Endothelial cell (in vitro differentiated cells): ENCODE measurements around the gene RHOBTB1. TPM values are rescaled to one million over a fixed set of nuclear protein-coding genes. Genes with fewer than 3 reads are reported as not detected.

ENCODE experiments used
- DNase-seq: peaks from one replicate; pipeline ENCODE4 v3.0.0; 2021; ENCODE audit warnings: low spot score
- H3K27ac Mint-ChIP-seq: one replicate; pipeline ENCODE4 v1.8.0; 2021; ENCODE audit warnings: mixed read lengths, inconsistent platforms; ENCODE audit not compliant: unreplicated experiment
- H3K27me3 Mint-ChIP-seq: one replicate; pipeline ENCODE4 v1.8.0; 2021; ENCODE audit warnings: mild to moderate bottlenecking, moderate library complexity, mixed read lengths, inconsistent platforms; ENCODE audit not compliant: unreplicated experiment
- H3K36me3 Mint-ChIP-seq: one replicate; pipeline ENCODE4 v1.8.0; 2021; ENCODE audit warnings: mild to moderate bottlenecking, low read depth, mixed read lengths, inconsistent platforms; ENCODE audit not compliant: unreplicated experiment
- H3K4me1 Mint-ChIP-seq: one replicate; pipeline ENCODE4 v1.8.0; 2021; ENCODE audit warnings: mild to moderate bottlenecking, mixed read lengths, inconsistent platforms; ENCODE audit not compliant: unreplicated experiment
- H3K4me3 Mint-ChIP-seq: one replicate; pipeline ENCODE4 v1.8.0; 2021; ENCODE audit warnings: mild to moderate bottlenecking, mixed read lengths, inconsistent platforms; ENCODE audit not compliant: unreplicated experiment
- H3K9me3 Mint-ChIP-seq: one replicate; pipeline ENCODE4 v1.8.0; 2021; ENCODE audit warnings: mixed read lengths, inconsistent platforms; ENCODE audit not compliant: unreplicated experiment
- total RNA-seq: library from RNA; stranded (reverse); fragmentation: NEBNext Ultra II Directional; extraction: Animal tissue kit (Norgen Biotek cat#: 25700); gene quantifications from one replicate; pipeline ENCODE4 v1.2.1, GENCODE V29; 2021; ENCODE audit not compliant: unreplicated experiment
- TF ChIP-seq, protein P1 (sequence below): fragments of 200-600 bp; sonication (generic); IDR thresholded peaks from one replicate; pipeline ENCODE4 v1.5.0; 2021; ENCODE audit warnings: antibody characterized with exemption; ENCODE audit not compliant: unreplicated experiment

The RHOBTB1 gene
- total RNA-seq, 1 donor from 2014 or later: 20.3 TPM

DNA sequence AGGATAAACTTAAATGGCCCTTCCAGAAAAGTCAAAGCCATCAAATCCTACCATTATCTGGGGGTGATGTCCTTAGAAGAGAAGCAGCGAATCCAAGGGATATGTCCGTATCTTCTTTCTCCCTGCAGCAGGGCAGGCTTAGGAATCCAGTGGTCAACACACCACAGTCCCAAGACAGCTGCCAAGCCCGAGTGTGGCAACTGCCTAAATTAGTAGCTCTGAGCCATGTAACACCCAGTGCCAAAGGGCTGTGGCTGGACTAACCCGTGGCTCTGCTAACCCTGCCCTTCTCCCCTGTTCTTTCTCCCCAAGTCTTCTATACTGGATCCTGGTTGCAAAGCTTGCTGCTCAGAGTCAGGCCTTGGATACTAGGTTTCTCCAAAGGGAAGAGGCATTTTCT, 90.9 kb downstream of the RHOBTB1 start:
- no peak overlapping the region for H3K4me3 Mint-ChIP-seq
- H3K9me3 Mint-ChIP-seq: no peaks in the 10 kb centered on the region
- H3K4me1 Mint-ChIP-seq: no peaks in the 10 kb centered on the region
- TF ChIP-seq, protein P1, sequence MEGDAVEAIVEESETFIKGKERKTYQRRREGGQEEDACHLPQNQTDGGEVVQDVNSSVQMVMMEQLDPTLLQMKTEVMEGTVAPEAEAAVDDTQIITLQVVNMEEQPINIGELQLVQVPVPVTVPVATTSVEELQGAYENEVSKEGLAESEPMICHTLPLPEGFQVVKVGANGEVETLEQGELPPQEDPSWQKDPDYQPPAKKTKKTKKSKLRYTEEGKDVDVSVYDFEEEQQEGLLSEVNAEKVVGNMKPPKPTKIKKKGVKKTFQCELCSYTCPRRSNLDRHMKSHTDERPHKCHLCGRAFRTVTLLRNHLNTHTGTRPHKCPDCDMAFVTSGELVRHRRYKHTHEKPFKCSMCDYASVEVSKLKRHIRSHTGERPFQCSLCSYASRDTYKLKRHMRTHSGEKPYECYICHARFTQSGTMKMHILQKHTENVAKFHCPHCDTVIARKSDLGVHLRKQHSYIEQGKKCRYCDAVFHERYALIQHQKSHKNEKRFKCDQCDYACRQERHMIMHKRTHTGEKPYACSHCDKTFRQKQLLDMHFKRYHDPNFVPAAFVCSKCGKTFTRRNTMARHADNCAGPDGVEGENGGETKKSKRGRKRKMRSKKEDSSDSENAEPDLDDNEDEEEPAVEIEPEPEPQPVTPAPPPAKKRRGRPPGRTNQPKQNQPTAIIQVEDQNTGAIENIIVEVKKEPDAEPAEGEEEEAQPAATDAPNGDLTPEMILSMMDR: no peak
- H3K27me3 Mint-ChIP-seq: no peaks in the 10 kb centered on the region
- no peak overlapping the region for H3K27ac Mint-ChIP-seq
- no peaks in the 10 kb centered on the region for H3K36me3 Mint-ChIP-seq
- no peak for DNase-seq

DNA sequence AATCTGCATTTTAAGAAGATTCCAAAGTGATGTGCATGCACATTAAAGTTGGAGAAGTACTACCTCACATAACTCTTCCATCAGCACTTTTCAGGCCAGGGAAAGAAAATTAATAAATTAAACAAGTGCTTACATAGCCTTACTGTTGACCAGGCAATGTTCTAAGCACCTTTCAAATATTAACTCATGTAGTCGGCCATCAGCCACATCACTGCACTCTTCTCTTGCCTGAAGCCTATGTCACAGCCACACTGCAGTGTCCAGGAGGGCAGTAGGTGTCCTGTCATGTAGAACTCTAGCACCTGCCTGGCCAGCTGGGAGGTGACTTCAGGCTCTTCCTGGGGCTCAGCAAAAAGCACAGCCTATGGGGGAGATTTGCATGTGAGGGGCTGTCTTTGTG, 94.2 kb downstream of the RHOBTB1 start:
- Mint-ChIP-seq H3K4me1 (peaks cover 12% of the 10 kb centered on the region), H3K27me3 (no peaks in the 10 kb centered on the region), H3K36me3 (no peaks in the 10 kb centered on the region), H3K27ac (no peak overlapping the region), H3K9me3 (no peaks in the 10 kb centered on the region), H3K4me3 (no peak overlapping the region)
- no peak for DNase-seq
- TF ChIP-seq, protein P1: no peak

DNA sequence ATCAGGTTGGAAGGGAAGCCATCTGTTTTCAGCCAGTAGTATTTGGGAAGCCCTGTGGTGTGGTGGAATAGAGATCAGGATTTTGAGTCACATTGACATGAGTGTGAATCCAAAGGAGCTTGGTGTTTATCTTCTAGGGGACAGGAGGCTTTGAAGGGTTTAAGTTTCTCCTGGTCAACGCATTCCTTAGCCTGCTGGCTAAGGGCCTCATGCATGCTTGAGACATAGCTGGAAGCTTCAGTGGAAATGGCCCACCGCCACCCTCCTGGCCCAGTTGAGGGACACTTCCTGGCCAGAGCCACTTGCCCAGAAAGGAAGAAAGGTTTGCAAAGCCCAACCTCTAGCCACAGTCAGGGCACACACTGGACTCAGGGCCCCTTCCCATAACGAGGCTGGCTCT, 94.8 kb downstream of the RHOBTB1 start:
- TF ChIP-seq, protein P1: no peak
- Mint-ChIP-seq H3K27ac (no peak overlapping the region), H3K9me3 (no peaks in the 10 kb centered on the region), H3K27me3 (no peaks in the 10 kb centered on the region), H3K4me3 (no peak overlapping the region), H3K36me3 (no peaks in the 10 kb centered on the region), H3K4me1 (peaks cover 12% of the 10 kb centered on the region)
- no peak for DNase-seq

DNA sequence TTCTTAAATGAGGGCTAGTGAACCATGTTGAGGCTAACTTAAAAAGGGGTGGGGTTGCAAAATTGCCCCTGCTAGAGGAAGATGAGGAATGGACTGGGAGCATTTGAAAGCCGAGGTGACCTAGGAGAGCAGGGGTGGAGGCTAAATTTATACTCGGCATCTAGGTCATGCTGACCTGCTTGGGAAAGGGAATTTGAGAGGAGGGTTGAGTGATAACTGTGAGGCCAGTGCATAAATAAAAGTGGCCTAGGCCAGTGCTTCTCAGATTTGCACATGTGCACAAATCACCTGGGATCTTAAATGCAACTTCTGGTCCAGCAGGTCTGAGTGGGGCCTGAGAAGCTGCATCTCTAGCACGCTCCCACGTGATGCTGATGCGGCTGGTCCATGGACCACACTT, 95.3 kb downstream of the RHOBTB1 start:
- TF ChIP-seq, protein P1: no peak
- no peak overlapping the region for H3K4me3 Mint-ChIP-seq
- no peaks in the 10 kb centered on the region for H3K36me3 Mint-ChIP-seq
- no peaks in the 10 kb centered on the region for H3K9me3 Mint-ChIP-seq
- no peaks in the 10 kb centered on the region for H3K27me3 Mint-ChIP-seq
- peaks cover 12% of the 10 kb centered on the region for H3K4me1 Mint-ChIP-seq
- no peak overlapping the region for H3K27ac Mint-ChIP-seq
- no peak for DNase-seq

DNA sequence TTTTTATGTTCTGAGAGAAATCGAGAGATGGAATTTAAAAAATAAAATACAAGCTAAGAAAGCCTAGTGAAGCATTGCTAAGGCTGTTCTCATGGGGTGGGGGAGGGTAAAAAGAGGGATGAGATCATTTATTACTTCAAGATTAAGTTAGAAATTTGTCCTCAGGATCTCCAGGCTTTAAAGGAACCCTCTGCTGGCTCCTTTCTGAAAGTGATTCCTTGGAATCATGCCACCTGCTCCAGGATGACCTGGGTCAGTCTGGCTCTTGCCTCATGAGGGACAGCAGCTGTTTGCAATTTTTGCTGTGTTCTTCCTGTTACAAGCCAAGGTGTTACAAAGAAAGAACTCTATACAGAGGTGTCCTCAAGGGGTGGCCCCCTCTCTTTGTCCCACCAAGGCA, 95.9 kb downstream of the RHOBTB1 start:
- TF ChIP-seq, protein P1: no peak

More for the DNA sequence above, 95.9 kb downstream of the RHOBTB1 start:
- Mint-ChIP-seq H3K9me3 (no peaks in the 10 kb centered on the region), H3K27me3 (no peaks in the 10 kb centered on the region), H3K27ac (no peak overlapping the region), H3K4me1 (peaks cover 12% of the 10 kb centered on the region), H3K4me3 (no peak overlapping the region), H3K36me3 (no peaks in the 10 kb centered on the region)
- DNase-seq: no peak
